HepG2 (cell line): Measurements from ENCODE around the gene WDR47. TPM values are rescaled to one million over a fixed set of nuclear protein-coding genes. Genes with fewer than 3 reads are reported as not detected.

Experiments
- ATF2 ChIP-seq: sonication (generic); formaldehyde crosslinking; IDR thresholded peaks from 2 replicates; pipeline ENCODE4 v1.4.0; 2020; ENCODE audit warnings: missing genetic modification reagents
- DNMT1 ChIP-seq: sonication (generic); formaldehyde crosslinking; IDR thresholded peaks from 2 replicates; pipeline ENCODE4 v1.5.1; 2020; ENCODE audit warnings: mild to moderate bottlenecking, missing genetic modification reagents
- DNMT3B ChIP-seq: conservative IDR thresholded peaks from 2 replicates; pipeline ENCODE4 v1.6.1; 2016; ENCODE audit warnings: missing biosample characterization, control low read depth
- DZIP1 ChIP-seq: sonication (generic); formaldehyde crosslinking; IDR thresholded peaks from 2 replicates; pipeline ENCODE4 v1.5.0; 2020; ENCODE audit warnings: mild to moderate bottlenecking, missing genetic modification reagents
- GATAD2A ChIP-seq: IDR thresholded peaks from 2 replicates; pipeline ENCODE4 v1.6.1; 2016
- HMGXB4 ChIP-seq, 2 experiments: sonication (generic) in 1 of 2; formaldehyde crosslinking in 1 of 2; IDR thresholded peaks; 2 replicates each; pipeline versions ENCODE4 v1.4.0 to v1.6.1; 2018 to 2020; ENCODE audit warnings: missing genetic modification reagents in 2 of 2, borderline replicate concordance in 1 of 2, low read depth in 1 of 2, mild to moderate bottlenecking in 1 of 2, missing biosample characterization in 1 of 2
- KDM4B ChIP-seq: sonication (generic); formaldehyde crosslinking; IDR thresholded peaks from 2 replicates; pipeline ENCODE4 v1.4.0; 2020; ENCODE audit warnings: missing genetic modification reagents
- NFYB ChIP-seq: sonication (generic); formaldehyde crosslinking; IDR thresholded peaks from 2 replicates; pipeline ENCODE4 v1.4.0; 2020; ENCODE audit warnings: missing genetic modification reagents
- NR2F2 ChIP-seq: IDR thresholded peaks from 2 replicates; pipeline ENCODE4 v1.6.1; 2012; ENCODE audit warnings: low read depth, inconsistent platforms, borderline replicate concordance
- PHF5A ChIP-seq: IDR thresholded peaks from one replicate; pipeline ENCODE4 v1.6.1; 2018; ENCODE audit warnings: low read depth, missing genetic modification reagents; ENCODE audit not compliant: unreplicated experiment
- RCOR2 ChIP-seq: IDR thresholded peaks from 2 replicates; pipeline ENCODE4 v1.6.1; 2016; ENCODE audit warnings: missing biosample characterization, missing genetic modification reagents
- SALL1 ChIP-seq: sonication (generic); formaldehyde crosslinking; IDR thresholded peaks from 2 replicates; pipeline ENCODE4 v1.8.0; 2022; ENCODE audit warnings: mild to moderate bottlenecking, missing genetic modification reagents
- ZBTB38 ChIP-seq: sonication (generic); formaldehyde crosslinking; IDR thresholded peaks from 2 replicates; pipeline ENCODE4 v1.5.1; 2020; ENCODE audit warnings: mild to moderate bottlenecking, missing genetic modification reagents
- ZMAT3 ChIP-seq: sonication (generic); formaldehyde crosslinking; conservative IDR thresholded peaks from 2 replicates; pipeline ENCODE4 v1.7.0; 2021; ENCODE audit warnings: missing genetic modification reagents
- ZNF414 ChIP-seq: sonication (generic); formaldehyde crosslinking; IDR thresholded peaks from 2 replicates; pipeline ENCODE4 v1.5.0; 2020; ENCODE audit warnings: missing genetic modification reagents
- ZNF432 ChIP-seq: sonication (generic); formaldehyde crosslinking; IDR thresholded peaks from 2 replicates; pipeline ENCODE4 v1.5.0; 2020; ENCODE audit warnings: missing genetic modification reagents, mild to moderate bottlenecking, borderline replicate concordance
- ZNF496 ChIP-seq: sonication (generic); formaldehyde crosslinking; IDR thresholded peaks from 2 replicates; pipeline ENCODE4 v1.8.1; 2023; ENCODE audit warnings: mild to moderate bottlenecking, moderate library complexity, missing genetic modification reagents; ENCODE audit not compliant: insufficient replicate concordance
- ZNF710 ChIP-seq: sonication (generic); formaldehyde crosslinking; IDR thresholded peaks from 2 replicates; pipeline ENCODE4 v1.5.0; 2020; ENCODE audit warnings: mild to moderate bottlenecking, missing genetic modification reagents, borderline replicate concordance
- ZNF841 ChIP-seq: sonication (generic); formaldehyde crosslinking; IDR thresholded peaks from 2 replicates; pipeline ENCODE4 v1.8.1; 2023; ENCODE audit warnings: missing genetic modification reagents, borderline replicate concordance
- ZSCAN31 ChIP-seq: sonication (generic); formaldehyde crosslinking; IDR thresholded peaks from 2 replicates; pipeline ENCODE4 v1.5.0; 2020; ENCODE audit warnings: low read depth, mild to moderate bottlenecking, missing genetic modification reagents
- polyA plus RNA-seq, 8 experiments: library from polyadenylated mRNA; depleted of rRNA in 3 of 8; stranded (reverse) in 7 of 8; unstranded in 1 of 8; fragments of >200 nt; fragmentation: Illumina TruSeq in 4 of 8; extraction: Trizol in 4 of 8; gene quantifications; 2 replicates each; pipeline versions ENCODE4 v1.2.1 to v1.2.3, GENCODE V29; 2011 to 2016; ENCODE audit warnings: low read depth in 4 of 8, missing spikeins in 1 of 8, mixed read lengths in 1 of 8; ENCODE audit not compliant: insufficient read depth in 1 of 8
- total RNA-seq, 5 experiments: library from RNA; depleted of rRNA; stranded (reverse); fragments of >200 nt; fragmentation: Illumina TruSeq; extraction: Trizol; gene quantifications; 2 replicates each; pipeline ENCODE4 v1.2.3, GENCODE V29; 2016; ENCODE audit warnings: low read depth in 1 of 5

Gene WDR47
- total and polyA plus RNA-seq, 2 of the 13 experiments (the other 11 are each of a cell fraction or from before 2014, with no cell fraction given): 4.3 to 5.9 TPM

- TF ChIP-seq HMGXB4 (CRISPR knock-in tag; IDR thresholded peaks at IDR 0.05; ENCODE audit: borderline replicate concordance in 1 of 2, low read depth in 1 of 2): peak; percentile 72 to 82
- TF ChIP-seq ZNF496 (CRISPR knock-in tag): no peak
- no peak for TF ChIP-seq ZNF414 (CRISPR knock-in tag)
- peak; percentile 88 for TF ChIP-seq ZBTB38
- no peak for TF ChIP-seq RCOR2 (CRISPR knock-in tag)
- no peak; the same call in 1 of the 2 replicates for TF ChIP-seq KDM4B
- peak; percentile 79 for TF ChIP-seq SALL1
- TF ChIP-seq ZNF710: no peak
- TF ChIP-seq ATF2 (CRISPR knock-in tag): no peak; the same call in 1 of the 2 replicates
- TF ChIP-seq DZIP1: no peak
- no peak for TF ChIP-seq NR2F2
- TF ChIP-seq DNMT3B (CRISPR knock-in tag): no peak
- peak; percentile 78 for TF ChIP-seq ZMAT3 (CRISPR knock-in tag)
- no peak for TF ChIP-seq ZNF432 (CRISPR knock-in tag)
- peak; percentile 75 for TF ChIP-seq NFYB
- TF ChIP-seq GATAD2A (CRISPR knock-in tag): no peak
- TF ChIP-seq DNMT1 (CRISPR knock-in tag): peak; percentile 69; the same call in 1 of the 2 replicates
- TF ChIP-seq PHF5A (CRISPR knock-in tag): no peak
- TF ChIP-seq ZNF841: no peak
- peak; percentile 67 for TF ChIP-seq ZSCAN31 (CRISPR knock-in tag)
These were observed 78.7 kb downstream of the WDR47 start, which contains the start of gene CLCC1 (continued) for GRCh38 chr1:108963052-108963686.
